Loucy (cell line): Measurements from ENCODE around the gene OR2K2.

Experiments used
- H2AFZ ChIP-seq: fragments of 200-600 bp; sonication (generic); 2 replicates; pipeline ENCODE4 v1.6.0; 2016; ENCODE audit warnings: antibody characterized with exemption, mild to moderate bottlenecking, low read length, moderate library complexity
- H3F3A ChIP-seq: fragments of 200-600 bp; 2 replicates; pipeline ENCODE4 v1.6.0; 2016; ENCODE audit warnings: antibody characterized with exemption, low read depth, mild to moderate bottlenecking
- H3K27me3 ChIP-seq: fragments of 200-600 bp; sonication (generic); 2 replicates; pipeline ENCODE4 v1.6.1; 2014; ENCODE audit warnings: low read length, mild to moderate bottlenecking; ENCODE audit not compliant: insufficient read depth, poor library complexity, severe bottlenecking
- H3K36me3 ChIP-seq: fragments of 200-600 bp; sonication (generic); 2 replicates; pipeline ENCODE4 v1.6.1; 2016; ENCODE audit warnings: low read length; ENCODE audit not compliant: insufficient read depth
- H3K4me1 ChIP-seq: fragments of 200-600 bp; sonication (generic); 2 replicates; pipeline ENCODE4 v1.5.1; 2014; ENCODE audit warnings: low read length, mild to moderate bottlenecking; ENCODE audit not compliant: insufficient read depth, poor library complexity, severe bottlenecking
- H3K4me2 ChIP-seq: fragments of 200-600 bp; sonication (generic); 2 replicates; pipeline ENCODE4 v1.6.0; 2014; ENCODE audit warnings: antibody characterized with exemption, low read length, low read depth, mild to moderate bottlenecking; ENCODE audit not compliant: poor library complexity, severe bottlenecking
- H3K4me3 ChIP-seq: fragments of 200-600 bp; sonication (generic); 2 replicates; pipeline ENCODE4 v1.5.1; 2014; ENCODE audit warnings: low read length, mild to moderate bottlenecking, mixed read lengths; ENCODE audit not compliant: poor library complexity, severe bottlenecking
- H3K79me2 ChIP-seq: fragments of 200-600 bp; sonication (generic); 2 replicates; pipeline ENCODE4 v1.6.1; 2014; ENCODE audit warnings: low read length; ENCODE audit not compliant: insufficient read depth
- H3K9ac ChIP-seq: fragments of 200-600 bp; sonication (generic); 2 replicates; pipeline ENCODE4 v1.6.0; 2014; ENCODE audit warnings: mild to moderate bottlenecking, low read depth, low read length, moderate library complexity; ENCODE audit not compliant: poor library complexity, severe bottlenecking
- H3K9me2 ChIP-seq: fragments of 200-600 bp; sonication (generic); replicated peaks from 2 replicates; pipeline ENCODE4 v1.6.1; 2016; ENCODE audit warnings: low read depth, low read length, mixed read lengths
- H3K9me3 ChIP-seq: fragments of 200-600 bp; sonication (generic); 2 replicates; pipeline ENCODE4 v1.6.1; 2014; ENCODE audit warnings: mild to moderate bottlenecking, antibody characterized with exemption, low read length, low read depth; ENCODE audit not compliant: insufficient read depth
- H4K20me1 ChIP-seq: fragments of 200-600 bp; sonication (generic); 2 replicates; pipeline ENCODE4 v1.6.0; 2014; ENCODE audit warnings: antibody characterized with exemption, low read length, mild to moderate bottlenecking; ENCODE audit not compliant: insufficient read depth, poor library complexity, severe bottlenecking
- CTCF ChIP-seq: fragments of 200-600 bp; sonication (generic); conservative IDR thresholded peaks from 2 replicates; pipeline ENCODE4 v1.5.1; 2014; ENCODE audit warnings: mild to moderate bottlenecking, antibody characterized with exemption, low read length
- EZH2phosphoT487 ChIP-seq: fragments of 200-600 bp; IDR thresholded peaks from 2 replicates; pipeline ENCODE4 v1.6.1; 2018; ENCODE audit warnings: antibody characterized with exemption, mild to moderate bottlenecking, moderate library complexity, borderline replicate concordance

Gene OR2K2

GRCh38 chr9:111294691-111295451 lies 35.2 kb downstream of the OR2K2 start:
- H3K4me3 ChIP-seq, result no peak overlapping the region
- no peak for TF ChIP-seq CTCF
- no peak for TF ChIP-seq EZH2phosphoT487
- no peaks in the 10 kb centered on the region for H3K27me3 ChIP-seq
- H3K9ac ChIP-seq, result no peak overlapping the region
- no peak overlapping the region for H2AFZ ChIP-seq
- H3K79me2 ChIP-seq, result no peaks in the 10 kb centered on the region
- H3K9me3 ChIP-seq, result no peaks in the 10 kb centered on the region
- no peaks in the 10 kb centered on the region for H4K20me1 ChIP-seq
- no peaks in the 10 kb centered on the region for H3K36me3 ChIP-seq
- H3F3A ChIP-seq, result no peaks in the 10 kb centered on the region
- no peaks in the 10 kb centered on the region for H3K4me1 ChIP-seq
- no peaks in the 10 kb centered on the region for H3K9me2 ChIP-seq
- H3K4me2 ChIP-seq, result no peak overlapping the region

- no peaks in the 10 kb centered on the region for H3K79me2 ChIP-seq
- no peaks in the 10 kb centered on the region for H3K4me1 ChIP-seq
- no peaks in the 10 kb centered on the region for H3F3A ChIP-seq
- H3K9me3 ChIP-seq, result no peaks in the 10 kb centered on the region
- H3K27me3 ChIP-seq, result no peaks in the 10 kb centered on the region
- no peak overlapping the region for H2AFZ ChIP-seq
- H3K4me3 ChIP-seq, result no peak overlapping the region
- no peak overlapping the region for H3K4me2 ChIP-seq
- H3K9ac ChIP-seq, result no peak overlapping the region
- no peaks in the 10 kb centered on the region for H3K36me3 ChIP-seq
- H3K9me2 ChIP-seq, result no peaks in the 10 kb centered on the region
- TF ChIP-seq CTCF (no peak), EZH2phosphoT487 (no peak)
- H4K20me1 ChIP-seq, result no peaks in the 10 kb centered on the region
These were observed 42.9 kb downstream of the OR2K2 start for GRCh38 chr9:111287127-111287526.

- no peak overlapping the region for H3K4me3 ChIP-seq
- H3K27me3 ChIP-seq, result no peaks in the 10 kb centered on the region
- H3K4me2 ChIP-seq, result no peak overlapping the region
- no peaks in the 10 kb centered on the region for H3F3A ChIP-seq
- no peaks in the 10 kb centered on the region for H3K4me1 ChIP-seq
- no peaks in the 10 kb centered on the region for H3K9me2 ChIP-seq
- no peaks in the 10 kb centered on the region for H3K9me3 ChIP-seq
- no peak for TF ChIP-seq EZH2phosphoT487
- no peak for TF ChIP-seq CTCF
- H4K20me1 ChIP-seq, result no peaks in the 10 kb centered on the region
- H3K36me3 ChIP-seq, result no peaks in the 10 kb centered on the region
- H2AFZ ChIP-seq, result no peak overlapping the region
- H3K9ac ChIP-seq, result no peak overlapping the region
- no peaks in the 10 kb centered on the region for H3K79me2 ChIP-seq
These were observed 45.3 kb downstream of the OR2K2 start for GRCh38 chr9:111284703-111285102.
